Retinal pigment epithelial cell (primary cell): ENCODE data around the gene PSPH.
"Not testable (repeated sequence)": the region's sequence is repeated elsewhere in the genome, so short reads cannot be mapped to it uniquely, and the experiment has no call there.

ENCODE experiments used
- DNase-seq: peaks from one replicate; pipeline ENCODE4 v3.0.0-alpha.2; 2010; ENCODE audit warnings: low read depth
- H3K4me3 ChIP-seq: 2 replicates; pipeline ENCODE4 v1.5.1; 2011; ENCODE audit warnings: mild to moderate bottlenecking, low read length, control low read depth, moderate library complexity
- TF ChIP-seq, protein P1 (sequence below): conservative IDR thresholded peaks from 2 replicates; pipeline ENCODE4 v1.5.1; 2011; ENCODE audit warnings: low read depth, low read length, control low read depth, inconsistent platforms

Gene PSPH

DNA sequence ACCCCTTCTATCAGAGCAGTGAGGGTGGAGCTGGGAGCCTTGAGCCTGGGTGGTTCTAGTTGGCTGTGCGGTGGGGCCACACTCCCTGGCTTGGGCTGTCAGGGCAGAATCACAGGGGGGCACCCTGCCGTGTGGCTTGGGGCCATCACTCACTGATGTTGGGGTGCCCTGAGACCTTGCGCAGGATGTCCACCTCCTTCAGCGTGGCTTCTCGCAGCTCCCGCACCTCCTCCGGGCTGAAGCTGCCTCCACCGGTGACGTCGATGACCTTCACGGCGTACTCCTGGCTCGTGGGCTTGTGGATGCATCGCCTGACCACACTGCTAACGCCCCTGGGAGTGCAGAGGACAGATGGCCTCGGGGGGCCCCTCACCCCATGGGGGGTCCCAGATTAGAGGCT lies 36.2 kb upstream of the PSPH start:
- H3K4me3 ChIP-seq, result no peak overlapping the region
- no peak for DNase-seq
- TF ChIP-seq, protein P1, sequence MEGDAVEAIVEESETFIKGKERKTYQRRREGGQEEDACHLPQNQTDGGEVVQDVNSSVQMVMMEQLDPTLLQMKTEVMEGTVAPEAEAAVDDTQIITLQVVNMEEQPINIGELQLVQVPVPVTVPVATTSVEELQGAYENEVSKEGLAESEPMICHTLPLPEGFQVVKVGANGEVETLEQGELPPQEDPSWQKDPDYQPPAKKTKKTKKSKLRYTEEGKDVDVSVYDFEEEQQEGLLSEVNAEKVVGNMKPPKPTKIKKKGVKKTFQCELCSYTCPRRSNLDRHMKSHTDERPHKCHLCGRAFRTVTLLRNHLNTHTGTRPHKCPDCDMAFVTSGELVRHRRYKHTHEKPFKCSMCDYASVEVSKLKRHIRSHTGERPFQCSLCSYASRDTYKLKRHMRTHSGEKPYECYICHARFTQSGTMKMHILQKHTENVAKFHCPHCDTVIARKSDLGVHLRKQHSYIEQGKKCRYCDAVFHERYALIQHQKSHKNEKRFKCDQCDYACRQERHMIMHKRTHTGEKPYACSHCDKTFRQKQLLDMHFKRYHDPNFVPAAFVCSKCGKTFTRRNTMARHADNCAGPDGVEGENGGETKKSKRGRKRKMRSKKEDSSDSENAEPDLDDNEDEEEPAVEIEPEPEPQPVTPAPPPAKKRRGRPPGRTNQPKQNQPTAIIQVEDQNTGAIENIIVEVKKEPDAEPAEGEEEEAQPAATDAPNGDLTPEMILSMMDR, result no peak

DNA sequence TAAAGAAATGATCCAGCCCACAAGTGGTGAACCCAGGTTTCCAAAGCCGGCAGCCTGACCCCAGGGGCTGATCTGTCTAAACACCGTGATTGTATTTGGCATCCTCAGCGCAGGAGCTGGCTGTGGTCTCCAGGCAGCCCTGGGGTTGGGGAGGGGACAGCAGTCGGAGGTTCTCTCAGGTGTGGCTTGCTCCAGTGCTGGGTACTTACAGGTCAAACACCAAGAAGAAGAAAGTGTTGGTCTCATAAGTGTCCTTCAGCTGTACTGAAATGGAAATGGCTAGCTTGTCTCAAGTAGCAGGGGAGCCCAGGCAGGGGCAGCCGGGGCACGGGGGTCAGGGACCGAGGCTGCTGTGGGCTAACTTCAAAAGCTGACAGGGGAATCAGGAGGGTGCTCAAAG lies 35.5 kb upstream of the PSPH start:
- DNase-seq, result no peak
- TF ChIP-seq, protein P1, result no peak

DNA sequence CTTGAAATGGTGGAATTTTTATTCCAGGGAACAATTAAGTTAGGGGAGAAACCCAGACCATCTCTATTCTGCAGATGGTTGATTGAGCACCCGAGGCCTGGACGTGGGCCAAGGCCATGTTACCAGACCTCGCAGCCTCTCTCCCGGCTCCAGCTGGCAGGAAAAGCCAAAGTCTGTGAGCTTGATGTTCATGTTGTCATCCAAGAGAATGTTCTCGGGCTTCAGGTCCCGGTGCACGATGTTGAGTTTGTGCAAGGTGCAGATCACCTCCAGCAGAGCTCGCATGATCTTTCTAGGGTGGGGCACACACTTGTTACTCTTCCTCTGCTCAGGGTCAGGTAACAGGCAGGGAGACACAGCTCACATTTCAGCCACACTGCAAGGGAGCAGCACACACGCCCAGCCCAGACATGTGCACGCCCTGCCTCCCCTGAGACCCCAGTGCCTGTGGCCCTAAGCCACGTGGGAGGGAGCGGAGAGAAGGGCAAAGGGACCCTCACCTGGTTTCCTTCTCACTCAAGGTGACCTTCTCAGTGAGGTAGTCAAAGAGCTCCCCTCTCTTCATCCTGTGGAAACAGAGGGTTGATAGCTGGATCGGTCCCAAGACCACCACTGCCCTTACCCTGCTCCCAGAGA lies 32.0 kb upstream of the PSPH start:
- TF ChIP-seq, protein P1, result no peak
- no peak overlapping the region for H3K4me3 ChIP-seq
- no peak for DNase-seq

More for the DNA sequence above, 35.5 kb upstream of the PSPH start:
- H3K4me3 ChIP-seq, result no peak overlapping the region

DNA sequence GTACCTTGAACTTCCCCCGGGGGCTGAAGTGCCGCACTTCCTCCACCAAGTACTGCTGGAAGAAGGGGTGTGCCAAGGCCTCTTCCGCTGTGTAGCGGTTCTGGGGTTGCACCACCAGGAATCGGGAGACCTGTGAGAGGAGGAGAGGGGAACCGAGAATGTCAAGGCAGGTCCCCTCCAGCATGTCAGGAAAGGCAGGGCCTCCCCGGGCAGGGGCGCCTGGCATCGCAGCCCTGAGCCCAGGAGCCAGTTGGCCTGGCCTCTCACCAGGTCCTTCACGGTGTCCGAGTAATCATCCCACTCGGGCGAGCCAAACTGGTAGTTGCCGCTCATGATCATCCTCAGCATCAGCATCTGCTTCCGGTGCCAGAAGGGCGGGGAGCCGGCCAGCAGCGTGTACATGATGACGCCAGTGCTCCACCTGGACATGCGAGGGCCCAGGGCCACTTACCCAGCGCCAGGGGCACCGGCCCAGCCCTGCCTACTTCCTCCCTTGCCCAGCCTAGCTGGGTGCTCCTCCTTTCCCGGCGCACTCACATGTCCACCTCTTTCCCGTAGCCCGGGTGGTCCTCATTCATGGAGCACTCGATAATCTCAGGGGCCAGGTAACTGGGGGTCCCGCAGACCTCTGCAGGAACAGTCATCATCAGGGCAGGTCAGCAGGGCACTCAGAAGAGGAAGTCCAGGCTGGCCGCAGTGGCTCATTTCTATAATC lies 30.5 kb upstream of the PSPH start:
- H3K4me3 ChIP-seq, result no peak overlapping the region
- TF ChIP-seq, protein P1, result no peak
- no peak for DNase-seq

DNA sequence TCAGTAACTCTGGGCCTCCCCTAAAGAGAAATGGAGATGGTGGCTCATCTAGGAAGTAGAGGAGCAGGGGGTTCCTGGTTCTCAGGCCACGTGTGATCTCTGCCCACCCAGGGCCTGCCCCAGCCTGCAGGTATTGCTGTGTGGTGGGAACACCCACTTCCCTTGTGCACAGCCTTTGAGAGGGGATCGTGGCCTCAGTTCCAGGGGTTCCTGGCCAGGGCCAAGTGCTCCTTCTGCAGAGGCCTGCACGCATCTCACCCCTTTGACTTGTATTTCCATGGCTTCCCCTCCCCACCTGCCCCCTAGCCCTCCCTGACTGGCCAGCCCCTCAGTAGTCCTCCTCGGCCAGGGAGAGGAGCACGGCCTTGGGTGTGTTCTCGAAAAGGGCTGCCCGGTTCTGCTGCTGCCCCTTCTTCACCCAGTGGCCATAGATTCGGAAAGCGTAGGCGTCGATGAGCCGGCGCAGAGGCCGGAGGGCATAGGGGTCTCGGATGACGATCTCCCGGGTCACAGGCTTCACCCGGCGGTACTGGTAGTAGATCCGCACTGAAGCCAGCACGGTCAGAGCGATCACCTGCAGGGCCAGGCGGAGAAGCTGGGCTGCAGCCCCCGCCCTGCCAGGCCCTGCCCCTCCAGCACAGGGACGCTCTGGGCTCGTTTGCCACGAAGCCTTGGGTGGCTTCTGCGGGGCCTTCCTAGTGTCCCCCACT lies 29.6 kb upstream of the PSPH start:
- not testable (repeated sequence) for DNase-seq, H3K4me3 ChIP-seq

DNA sequence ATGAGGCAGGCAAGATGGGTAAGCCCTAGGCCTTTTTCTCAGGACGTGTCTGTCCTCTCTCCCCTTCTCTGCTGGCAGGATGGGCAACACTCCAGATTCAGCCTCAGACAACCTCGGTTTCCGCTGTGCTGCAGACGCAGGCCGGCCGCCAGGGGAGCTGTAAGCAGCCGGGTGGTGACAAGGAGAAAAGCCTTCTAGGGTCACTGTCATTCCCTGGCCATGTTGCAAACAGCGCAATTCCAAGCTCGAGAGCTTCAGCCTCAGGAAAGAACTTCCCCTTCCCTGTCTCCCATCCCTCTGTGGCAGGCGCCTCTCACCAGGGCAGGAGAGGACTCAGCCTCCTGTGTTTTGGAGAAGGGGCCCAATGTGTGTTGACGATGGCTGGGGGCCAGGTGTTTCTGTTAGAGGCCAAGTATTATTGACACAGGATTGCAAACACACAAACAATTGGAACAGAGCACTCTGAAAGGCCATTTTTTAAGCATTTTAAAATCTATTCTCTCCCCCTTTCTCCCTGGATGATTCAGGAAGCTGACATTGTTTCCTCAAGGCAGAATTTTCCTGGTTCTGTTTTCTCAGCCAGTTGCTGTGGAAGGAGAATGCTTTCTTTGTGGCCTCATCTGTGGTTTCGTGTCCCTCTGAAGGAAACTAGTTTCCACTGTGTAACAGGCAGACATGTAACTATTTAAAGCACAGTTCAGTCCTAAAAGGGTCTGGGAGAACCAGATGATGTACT lies 28.4 kb upstream of the PSPH start:
- DNase-seq, result no peak
- TF ChIP-seq, protein P1, result no peak
- no peak overlapping the region for H3K4me3 ChIP-seq

DNA sequence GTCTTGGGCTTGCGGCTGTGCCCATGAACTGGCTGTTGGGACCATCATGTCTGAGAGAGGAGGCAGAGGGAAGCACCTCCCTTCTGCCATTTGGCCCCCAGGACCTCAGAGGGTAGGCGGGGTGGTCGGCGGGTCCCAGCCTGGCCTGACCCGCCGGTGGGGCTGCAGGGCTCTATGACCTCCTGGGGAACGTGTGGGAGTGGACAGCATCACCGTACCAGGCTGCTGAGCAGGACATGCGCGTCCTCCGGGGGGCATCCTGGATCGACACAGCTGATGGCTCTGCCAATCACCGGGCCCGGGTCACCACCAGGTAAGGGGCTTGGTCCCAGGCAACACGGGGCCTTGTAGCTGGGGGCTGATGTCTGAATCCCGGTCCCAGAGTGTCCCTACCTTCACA lies 27.0 kb upstream of the PSPH start:
- no peak overlapping the region for H3K4me3 ChIP-seq
- TF ChIP-seq, protein P1, result no peak
- no peak for DNase-seq
